Chondrocyte (in vitro differentiated cells): ENCODE measurements around the gene IL1RAPL1. TPM values are rescaled to one million over a fixed set of nuclear protein-coding genes. Genes with fewer than 3 reads are reported as not detected.

Experiments used
- DNase-seq: peaks from one replicate; pipeline ENCODE4 v3.0.0; 2021; ENCODE audit warnings: mixed read lengths, low spot score
- H3K27ac Mint-ChIP-seq: one replicate; pipeline ENCODE4 v1.8.0; 2021; ENCODE audit warnings: mild to moderate bottlenecking, moderate library complexity, mixed read lengths; ENCODE audit not compliant: unreplicated experiment
- H3K27me3 Mint-ChIP-seq: 2 replicates; pipeline ENCODE4 v1.8.0; 2021; ENCODE audit warnings: low read depth, mixed read lengths
- H3K36me3 Mint-ChIP-seq: 2 replicates; pipeline ENCODE4 v1.8.0; 2021; ENCODE audit warnings: low read depth, mixed read lengths
- H3K4me1 Mint-ChIP-seq: 2 replicates; pipeline ENCODE4 v1.8.0; 2021; ENCODE audit warnings: low read depth, mild to moderate bottlenecking, mixed read lengths
- H3K4me3 Mint-ChIP-seq: one replicate; pipeline ENCODE4 v1.8.0; 2021; ENCODE audit warnings: mild to moderate bottlenecking, moderate library complexity, mixed read lengths; ENCODE audit not compliant: unreplicated experiment
- H3K9me3 Mint-ChIP-seq: 2 replicates; pipeline ENCODE4 v1.8.0; 2021; ENCODE audit warnings: low read depth, mixed read lengths
- total RNA-seq: library from RNA; stranded (reverse); gene quantifications from 3 replicates; pipeline ENCODE4 v1.2.1, GENCODE V29; 2021
- TF ChIP-seq, protein P1 (sequence below): fragments of 200-600 bp; sonication (generic); IDR thresholded peaks from 2 replicates; pipeline ENCODE4 v1.5.0; 2021; ENCODE audit warnings: antibody characterized with exemption, mild to moderate bottlenecking, moderate library complexity

The IL1RAPL1 gene
- total RNA-seq, 1 donor from 2014 or later: not detected

DNA sequence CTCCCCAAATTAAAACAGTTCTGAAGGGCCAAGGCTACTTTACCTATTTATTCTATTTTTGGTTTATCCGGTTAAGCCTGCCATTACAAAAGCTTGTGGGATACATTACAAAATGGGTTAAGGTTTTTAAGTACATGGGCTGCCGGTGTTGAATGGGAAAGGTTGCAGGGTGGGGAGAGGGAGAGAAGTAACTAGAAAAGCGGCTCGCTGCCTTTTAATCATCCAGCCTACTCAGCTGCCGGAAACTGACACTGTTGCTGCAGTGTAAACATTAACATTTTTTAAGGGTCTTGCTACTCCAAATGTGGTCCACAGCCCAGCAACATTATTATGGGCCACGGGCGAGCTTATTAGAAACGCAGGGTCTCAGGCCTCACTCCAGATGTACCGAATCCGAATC, 1.5 kb upstream of the IL1RAPL1 start:
- peaks cover 16% of the 10 kb centered on the region for H3K27me3 Mint-ChIP-seq
- no peaks in the 10 kb centered on the region for H3K4me1 Mint-ChIP-seq
- H3K27ac Mint-ChIP-seq: no peak overlapping the region
- no peak overlapping the region for H3K4me3 Mint-ChIP-seq
- TF ChIP-seq, protein P1, sequence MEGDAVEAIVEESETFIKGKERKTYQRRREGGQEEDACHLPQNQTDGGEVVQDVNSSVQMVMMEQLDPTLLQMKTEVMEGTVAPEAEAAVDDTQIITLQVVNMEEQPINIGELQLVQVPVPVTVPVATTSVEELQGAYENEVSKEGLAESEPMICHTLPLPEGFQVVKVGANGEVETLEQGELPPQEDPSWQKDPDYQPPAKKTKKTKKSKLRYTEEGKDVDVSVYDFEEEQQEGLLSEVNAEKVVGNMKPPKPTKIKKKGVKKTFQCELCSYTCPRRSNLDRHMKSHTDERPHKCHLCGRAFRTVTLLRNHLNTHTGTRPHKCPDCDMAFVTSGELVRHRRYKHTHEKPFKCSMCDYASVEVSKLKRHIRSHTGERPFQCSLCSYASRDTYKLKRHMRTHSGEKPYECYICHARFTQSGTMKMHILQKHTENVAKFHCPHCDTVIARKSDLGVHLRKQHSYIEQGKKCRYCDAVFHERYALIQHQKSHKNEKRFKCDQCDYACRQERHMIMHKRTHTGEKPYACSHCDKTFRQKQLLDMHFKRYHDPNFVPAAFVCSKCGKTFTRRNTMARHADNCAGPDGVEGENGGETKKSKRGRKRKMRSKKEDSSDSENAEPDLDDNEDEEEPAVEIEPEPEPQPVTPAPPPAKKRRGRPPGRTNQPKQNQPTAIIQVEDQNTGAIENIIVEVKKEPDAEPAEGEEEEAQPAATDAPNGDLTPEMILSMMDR: no peak
- no peaks in the 10 kb centered on the region for H3K9me3 Mint-ChIP-seq
- no peak for DNase-seq
- H3K36me3 Mint-ChIP-seq: no peaks in the 10 kb centered on the region

DNA sequence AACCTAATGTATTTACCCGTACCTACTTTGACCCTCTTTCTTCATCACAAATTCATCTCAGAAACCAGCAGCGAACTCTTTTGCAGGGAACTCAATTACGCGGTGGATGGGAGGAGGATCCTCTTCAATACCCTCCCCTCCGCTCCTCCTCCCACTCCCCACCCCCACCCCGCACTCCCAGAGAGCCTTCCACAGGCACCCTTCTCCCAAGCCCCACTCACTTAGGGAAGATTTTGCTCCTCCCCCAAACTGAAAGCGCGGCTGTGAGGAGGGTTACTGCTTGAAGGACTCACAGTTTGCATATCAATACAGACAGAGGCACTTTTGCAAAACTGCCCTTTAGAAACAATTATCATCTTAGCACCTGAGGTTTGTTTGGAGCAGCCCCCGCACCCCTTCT, 960 bp upstream of the IL1RAPL1 start:
- TF ChIP-seq, protein P1: no peak
- no peak overlapping the region for H3K4me3 Mint-ChIP-seq
- H3K27me3 Mint-ChIP-seq: peaks cover 16% of the 10 kb centered on the region
- DNase-seq: no peak
- no peak overlapping the region for H3K27ac Mint-ChIP-seq
- no peaks in the 10 kb centered on the region for H3K4me1 Mint-ChIP-seq
- H3K36me3 Mint-ChIP-seq: no peaks in the 10 kb centered on the region
- H3K9me3 Mint-ChIP-seq: no peaks in the 10 kb centered on the region

DNA sequence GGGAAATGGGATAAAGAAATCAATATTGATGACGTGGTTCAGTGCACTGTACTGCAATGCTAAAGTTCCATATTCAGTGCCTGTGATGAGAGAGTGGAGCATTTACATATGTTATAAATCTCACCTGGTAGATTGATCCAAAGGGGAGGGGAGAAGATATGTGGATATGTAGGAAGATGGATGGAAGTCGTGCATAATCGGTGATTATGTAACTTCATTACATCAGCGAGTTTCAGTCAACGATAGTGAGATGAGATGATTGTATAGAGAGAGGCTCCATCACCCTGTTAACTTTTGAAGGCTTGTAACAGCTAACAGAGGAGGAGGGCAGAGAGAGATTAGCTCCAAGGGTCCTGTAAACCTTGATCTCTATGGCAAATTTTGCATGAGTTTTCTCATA, 1.8 kb downstream of the IL1RAPL1 start:
- Mint-ChIP-seq H3K27ac (no peak overlapping the region), H3K9me3 (no peaks in the 10 kb centered on the region), H3K27me3 (peaks cover 10% of the 10 kb centered on the region), H3K4me1 (no peaks in the 10 kb centered on the region), H3K36me3 (no peaks in the 10 kb centered on the region), H3K4me3 (no peak overlapping the region)
- TF ChIP-seq, protein P1: no peak
- no peak for DNase-seq

DNA sequence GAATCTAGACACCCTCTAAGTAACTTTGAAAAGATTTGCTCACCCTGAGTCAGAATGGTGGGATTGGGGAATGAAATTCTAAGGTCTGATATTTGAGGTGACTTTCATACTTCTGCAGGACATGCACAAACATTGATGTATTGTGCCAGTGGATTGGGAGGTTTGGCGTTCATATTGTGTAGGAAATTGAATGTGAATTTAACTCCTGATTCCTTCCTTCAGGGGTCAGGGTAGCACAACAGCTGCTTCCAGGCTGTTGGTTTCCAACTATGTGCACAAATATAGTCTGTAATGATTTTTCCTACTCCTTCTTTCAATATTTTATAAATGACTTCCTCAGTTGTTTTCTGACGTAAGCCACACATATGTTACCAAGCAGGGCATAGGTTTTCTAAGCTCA, 3.1 kb downstream of the IL1RAPL1 start:
- Mint-ChIP-seq H3K4me1 (no peaks in the 10 kb centered on the region), H3K36me3 (no peaks in the 10 kb centered on the region), H3K9me3 (no peaks in the 10 kb centered on the region), H3K27ac (no peak overlapping the region), H3K27me3 (peaks cover 3% of the 10 kb centered on the region), H3K4me3 (no peak overlapping the region)
- TF ChIP-seq, protein P1: no peak
- DNase-seq: no peak

DNA sequence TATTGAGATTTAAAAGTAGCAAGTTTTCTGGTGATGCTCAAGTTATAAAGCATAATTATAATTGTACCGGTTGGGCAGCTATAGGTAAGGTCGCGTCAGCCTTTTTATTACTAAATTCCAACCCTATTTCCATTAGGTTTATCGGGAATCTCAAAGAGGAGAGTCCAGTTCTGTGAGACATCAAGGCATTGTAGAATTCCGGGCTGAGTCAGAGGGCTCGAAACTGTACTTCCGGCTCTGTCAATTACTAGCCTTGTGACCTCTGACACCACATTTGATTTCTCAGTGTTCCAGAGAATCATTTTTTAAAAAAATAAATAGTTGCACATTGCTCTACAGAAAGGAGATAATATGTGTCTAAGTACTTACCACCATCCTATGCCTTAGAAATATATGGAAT, 4.3 kb downstream of the IL1RAPL1 start:
- Mint-ChIP-seq H3K27me3 (peaks cover 3% of the 10 kb centered on the region), H3K4me3 (no peak overlapping the region), H3K27ac (no peak overlapping the region), H3K9me3 (no peaks in the 10 kb centered on the region), H3K36me3 (no peaks in the 10 kb centered on the region), H3K4me1 (no peaks in the 10 kb centered on the region)
- TF ChIP-seq, protein P1: no peak
- no peak for DNase-seq
